ENCODE results near the gene PTGIS.

The PTGIS gene

DNA sequence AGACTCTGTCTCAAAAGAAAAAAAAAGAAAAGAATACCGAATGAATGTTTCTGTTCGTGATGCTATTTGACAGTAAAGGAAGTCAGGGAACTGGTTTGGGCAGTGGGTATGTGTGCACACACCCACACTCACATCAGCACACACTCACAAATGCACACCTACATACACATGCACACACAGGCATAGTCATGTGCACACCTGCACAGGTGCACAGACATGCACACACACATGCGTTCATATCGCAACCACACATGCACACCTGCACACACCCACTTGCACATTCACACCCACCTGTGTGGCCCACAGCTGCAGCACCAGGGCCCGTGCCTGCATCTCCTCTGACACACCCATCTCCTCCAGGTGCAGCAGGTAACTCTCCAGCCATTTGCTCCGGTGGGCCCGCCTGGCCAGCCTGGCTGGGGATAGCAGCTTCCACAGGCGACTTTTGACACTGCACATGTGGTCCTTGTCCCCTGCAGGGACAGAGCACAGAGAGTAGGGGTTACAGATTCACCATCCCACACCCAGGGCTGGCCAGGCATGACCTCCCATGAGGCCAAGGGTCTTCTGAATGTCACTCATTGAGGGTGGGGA is 44.1 kb downstream of the PTGIS start:
- DNase-seq: no peak

DNA sequence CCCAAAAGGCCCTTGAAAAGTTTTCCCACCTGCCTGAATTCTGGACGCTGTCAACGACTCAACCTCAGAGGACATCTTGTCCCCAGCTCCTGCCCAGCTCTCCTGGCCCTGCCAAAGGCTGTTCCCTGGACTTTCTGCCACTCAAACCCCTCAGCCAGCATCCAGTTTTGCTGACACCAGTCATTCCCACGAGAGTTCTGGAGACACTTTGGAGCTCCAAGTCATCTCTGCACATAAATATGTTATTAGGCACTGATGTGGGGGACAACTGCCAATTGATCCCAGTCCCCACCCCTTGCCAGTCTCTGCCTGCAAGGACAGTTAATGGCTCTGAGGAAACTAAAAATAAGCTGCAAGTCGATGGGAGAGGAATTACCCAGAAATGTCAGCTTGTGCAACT is 46.6 kb downstream of the PTGIS start:
- DNase-seq: no peak

DNA sequence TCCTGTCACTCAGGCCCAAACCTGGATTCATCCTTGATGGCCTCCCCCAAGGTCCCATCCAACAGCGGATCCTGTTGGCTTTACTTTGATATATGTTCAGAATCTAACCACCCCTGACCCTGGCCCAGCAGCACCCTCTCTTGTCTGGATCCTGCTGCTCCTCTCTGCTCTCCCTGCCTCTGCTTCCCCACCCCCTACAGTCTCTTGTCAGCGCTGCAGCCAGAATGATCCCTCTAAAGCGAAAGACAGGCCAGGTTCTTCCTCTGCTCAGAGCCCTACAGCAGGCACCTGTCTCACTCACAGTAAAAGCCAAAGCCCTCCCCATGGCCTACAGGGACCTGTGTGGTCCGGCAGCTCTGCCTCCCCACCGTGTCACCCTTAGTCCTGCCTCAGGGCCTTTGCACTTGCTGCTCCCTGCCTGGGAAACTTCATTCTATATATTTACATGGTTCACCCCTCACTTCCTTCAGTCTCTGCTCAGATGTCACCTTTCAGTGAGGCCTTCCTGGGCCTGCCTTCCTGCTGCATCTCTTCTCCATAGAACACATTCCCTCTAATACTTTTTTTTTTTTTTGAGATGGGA is 48.1 kb downstream of the PTGIS start:
- DNase-seq: no peak

DNA sequence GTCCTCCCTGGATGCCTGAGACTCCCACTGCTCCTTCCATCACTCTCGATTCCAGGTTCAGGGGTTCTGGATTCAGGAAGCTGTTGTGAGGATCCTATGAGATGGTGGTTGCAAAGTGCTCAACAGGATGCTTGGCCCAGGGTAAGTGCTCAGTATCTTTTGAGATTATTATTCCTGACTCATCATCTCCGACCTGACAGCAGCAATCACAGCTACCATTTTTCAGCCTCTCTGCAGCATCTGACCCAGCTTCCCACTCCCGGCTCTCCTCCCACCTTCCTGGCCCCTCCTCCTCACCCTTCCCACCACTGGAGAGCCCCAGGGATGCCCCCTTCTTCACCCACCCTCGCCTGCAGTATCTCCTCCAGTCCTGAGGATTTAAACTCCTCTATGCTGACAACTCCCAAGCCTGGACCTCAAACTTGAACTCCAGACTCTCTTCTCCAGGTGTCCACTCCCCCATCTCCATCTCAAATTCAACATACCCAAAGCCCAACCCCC is 48.7 kb downstream of the PTGIS start:
- no peak for DNase-seq

DNA sequence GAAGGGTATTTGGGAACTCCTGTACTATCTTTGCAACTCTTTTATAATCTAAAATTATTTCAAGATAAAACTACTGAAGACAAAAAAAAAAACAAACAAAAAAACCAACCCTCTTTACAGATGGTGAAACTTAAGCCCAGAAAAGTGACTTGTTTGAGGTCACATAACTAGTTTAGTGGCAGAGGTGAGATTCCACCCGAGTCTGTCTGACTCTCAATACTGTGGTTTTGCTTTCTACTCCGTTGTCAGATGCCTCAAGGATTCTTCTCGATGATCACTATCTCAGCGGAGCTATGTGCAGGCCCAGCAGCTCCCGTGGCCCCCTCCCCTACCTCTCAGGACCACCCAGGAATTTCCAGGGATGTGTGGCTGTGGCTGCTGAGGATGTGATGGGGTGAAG is 49.4 kb downstream of the PTGIS start:
- DNase-seq: no peak

DNA sequence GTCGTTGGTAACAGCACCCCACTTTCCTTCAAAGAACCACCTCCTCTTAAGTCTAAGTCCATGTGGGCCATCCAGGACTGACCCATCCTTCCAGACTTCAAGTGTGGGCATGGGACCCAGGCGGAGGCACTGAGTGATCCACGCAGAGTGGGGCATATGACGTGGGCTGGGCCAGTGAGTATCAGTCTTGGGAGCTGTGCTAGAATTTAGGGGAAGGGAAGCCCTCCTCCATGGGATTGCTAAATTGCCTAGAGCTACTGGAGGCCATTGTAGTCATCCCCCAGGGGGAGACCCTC is 50.2 kb downstream of the PTGIS start:
- DNase-seq: no peak

DNA sequence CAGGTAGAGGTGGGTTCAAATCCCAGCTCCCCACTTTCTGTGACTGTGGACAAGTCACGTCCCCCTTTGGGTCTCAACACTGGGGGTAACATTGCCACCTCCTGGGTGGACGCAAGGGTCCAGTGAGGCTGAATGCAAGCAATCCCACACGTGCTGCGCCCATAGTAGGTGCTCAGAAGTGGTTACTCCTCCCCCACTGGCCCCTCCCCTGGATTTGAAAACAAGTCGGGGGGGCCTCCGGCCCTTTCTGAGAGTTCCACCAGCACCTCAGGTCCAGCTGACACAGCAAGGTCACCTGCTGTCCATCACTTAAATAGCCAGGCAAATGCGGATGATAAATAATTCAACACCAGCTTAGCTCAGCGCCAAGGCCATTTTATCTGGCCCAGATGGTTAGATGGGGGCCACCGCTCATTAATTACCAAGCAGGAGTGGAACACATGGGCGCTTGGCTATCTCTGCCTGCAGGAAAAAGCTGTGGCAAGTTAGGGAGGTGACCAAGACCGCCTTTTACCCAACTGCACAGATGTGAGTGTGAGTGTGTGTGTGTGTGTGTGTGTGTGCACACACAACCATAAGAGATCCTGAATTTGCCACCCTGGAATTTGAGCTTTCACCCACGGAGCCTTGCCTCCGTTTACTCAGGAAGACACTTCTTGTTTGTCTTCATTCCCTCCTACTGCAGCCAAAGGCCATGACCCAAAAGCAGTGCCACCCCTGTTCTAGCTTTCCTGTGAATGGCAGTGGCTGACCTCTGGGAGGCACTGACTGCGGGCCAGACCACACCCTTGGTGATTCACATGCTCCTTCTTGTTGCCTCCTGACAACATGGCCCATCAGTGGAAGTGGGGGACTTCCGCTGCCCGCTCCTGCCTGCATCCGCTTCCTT is 50.8 kb downstream of the PTGIS start:
- DNase-seq: no peak

DNA sequence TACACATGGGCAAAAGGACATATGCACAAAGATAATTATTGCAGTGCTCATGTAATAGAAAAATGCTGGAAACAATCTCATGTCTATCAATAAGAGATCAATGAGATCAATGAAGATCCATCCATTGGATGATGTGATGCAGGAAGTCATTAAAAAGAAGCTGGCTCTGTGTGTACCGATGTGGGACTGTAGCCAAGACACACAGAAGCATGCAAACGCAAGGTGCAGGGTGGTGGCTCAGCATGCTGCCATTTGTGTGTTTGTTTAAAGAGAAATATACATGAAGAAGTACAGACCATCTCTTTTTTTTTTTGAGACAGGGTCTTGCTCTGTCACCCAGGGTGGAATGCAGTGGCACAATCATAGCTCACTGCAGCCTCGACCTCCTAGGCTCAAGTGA is 52.4 kb downstream of the PTGIS start:
- DNase-seq: no peak

DNA sequence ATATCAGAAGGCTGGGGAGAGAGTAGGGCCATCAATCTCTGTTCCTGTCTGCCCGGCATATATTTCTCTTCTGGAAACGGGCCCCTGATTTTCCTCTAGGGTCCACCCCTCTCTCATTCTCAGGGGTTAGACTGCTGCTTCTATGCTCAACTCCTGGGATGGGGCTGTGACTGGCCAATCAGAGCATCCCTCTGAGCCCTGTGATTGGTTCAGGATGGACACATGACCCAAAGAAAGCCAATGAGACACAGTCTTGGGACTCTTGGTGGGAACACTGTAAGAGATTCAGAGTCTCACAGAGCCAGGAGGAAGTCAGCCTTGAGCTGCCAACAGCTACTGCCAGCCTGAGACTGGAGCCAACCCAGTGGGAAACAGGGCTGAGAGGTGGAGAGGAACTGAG is 54.4 kb downstream of the PTGIS start:
- no peak for DNase-seq

DNA sequence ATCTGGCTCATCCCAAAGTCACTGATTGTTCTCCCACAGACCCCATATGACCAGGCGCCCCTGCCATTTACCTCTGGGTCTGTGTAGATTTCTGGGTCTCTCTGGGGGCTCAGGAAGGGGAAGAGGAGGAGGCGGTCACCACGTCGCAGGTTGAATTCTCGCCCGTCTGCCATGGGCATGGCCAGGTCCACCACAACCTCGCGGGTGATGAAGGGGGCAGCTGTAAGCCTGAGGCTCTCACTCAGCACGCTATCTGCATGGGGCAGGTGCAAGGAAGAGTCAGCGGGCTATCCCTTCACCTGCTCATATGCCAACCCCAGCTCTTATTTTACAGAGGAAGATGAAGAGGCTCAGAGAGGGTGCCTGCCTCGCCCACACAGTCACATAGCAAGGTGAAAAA is 54.9 kb downstream of the PTGIS start:
- DNase-seq: no peak

DNA sequence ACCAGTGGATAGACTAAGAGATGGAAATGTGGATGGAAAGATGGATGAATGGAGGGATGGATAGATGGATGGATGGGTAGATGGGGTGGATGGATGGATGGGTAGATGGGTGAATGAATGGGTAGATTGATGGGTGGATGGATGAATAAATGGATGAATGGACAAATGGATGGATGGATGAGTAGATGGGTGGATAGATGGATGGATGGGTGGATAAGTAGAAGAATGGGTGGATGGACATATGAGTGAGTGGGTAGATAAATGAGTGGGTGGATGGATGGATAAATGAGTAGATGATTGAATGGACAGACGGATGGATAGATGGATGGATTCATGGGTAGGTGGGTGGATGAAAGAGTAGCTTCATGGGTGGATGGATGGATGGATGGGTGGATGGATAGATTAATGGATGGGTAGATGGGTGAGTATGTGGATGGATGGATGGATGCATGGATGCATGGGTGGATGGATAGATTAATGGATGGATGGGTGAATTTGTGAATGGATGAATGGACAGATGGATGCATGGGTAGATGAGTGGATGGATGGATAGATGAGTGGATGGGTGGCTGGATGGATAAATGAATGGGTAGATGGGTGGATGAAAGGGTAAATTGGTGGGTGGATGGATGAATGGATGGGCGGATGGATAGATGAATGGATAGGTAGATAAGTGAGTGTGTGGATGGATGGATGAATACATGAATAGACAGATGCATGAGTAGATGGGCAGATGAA is 56.0 kb downstream of the PTGIS start:
- no peak for DNase-seq

DNA sequence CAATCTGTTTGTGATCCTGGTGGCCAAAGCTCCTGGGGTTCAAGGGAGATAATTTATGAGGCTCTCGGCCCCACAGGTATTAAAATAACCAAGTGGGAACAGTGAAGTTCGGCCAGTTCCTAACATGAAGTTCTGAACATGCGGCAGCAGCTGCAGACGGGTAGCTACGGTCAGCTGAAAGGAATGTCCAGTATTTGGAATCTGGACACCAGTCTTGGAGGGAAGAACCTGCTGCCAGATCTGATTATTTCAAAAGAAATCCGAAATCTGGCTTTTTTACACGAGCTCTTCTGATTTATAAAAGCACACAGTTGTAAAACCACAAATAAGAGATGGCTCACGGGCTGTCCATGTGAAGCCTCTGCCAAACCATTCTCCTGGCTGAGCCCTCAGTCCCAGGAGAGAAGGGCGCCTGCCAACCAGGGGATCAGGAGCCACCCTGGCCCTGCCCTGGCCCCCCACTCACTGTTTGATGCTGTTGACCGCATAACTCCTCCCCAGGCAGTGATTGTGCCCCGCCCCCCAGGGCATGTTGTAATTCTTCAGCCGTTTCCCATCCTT is 57.3 kb downstream of the PTGIS start:
- DNase-seq: no peak

DNA sequence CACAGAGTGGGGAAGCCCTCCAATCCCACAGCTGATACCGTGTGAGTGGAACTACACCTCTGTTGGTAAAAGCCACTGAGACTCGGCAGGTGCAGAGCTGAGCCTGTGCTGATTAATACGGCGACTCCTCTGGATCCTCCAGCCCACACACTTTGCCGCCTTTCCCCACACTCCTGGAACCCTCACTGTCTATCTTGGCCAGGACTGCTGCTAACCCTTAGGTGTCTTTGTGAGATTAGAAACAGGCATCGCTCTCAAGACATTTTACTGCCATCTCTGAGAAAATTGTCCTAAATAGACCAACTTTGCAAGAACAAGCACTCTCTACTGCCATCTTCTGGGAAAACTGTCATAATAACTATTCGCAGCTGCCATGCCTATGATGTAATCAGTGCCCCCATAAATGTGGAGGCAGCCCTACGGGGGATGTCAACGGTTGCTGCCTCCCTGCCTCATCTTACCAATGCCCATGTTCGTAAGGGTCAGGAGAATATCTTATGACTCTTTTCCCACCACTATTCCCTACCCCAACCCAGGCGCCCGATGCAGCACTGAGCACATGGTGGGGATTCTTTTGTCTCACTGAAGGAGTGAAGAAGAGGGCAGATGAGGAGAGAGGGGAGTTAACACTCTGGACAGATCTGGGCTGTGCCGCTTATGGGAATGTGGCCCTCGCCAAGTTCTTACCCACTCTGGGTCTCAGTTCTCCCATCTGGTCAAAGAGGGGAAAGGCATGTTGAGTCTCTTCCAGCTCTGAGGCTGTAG is 59.3 kb downstream of the PTGIS start:
- DNase-seq: peak; percentile 16

DNA sequence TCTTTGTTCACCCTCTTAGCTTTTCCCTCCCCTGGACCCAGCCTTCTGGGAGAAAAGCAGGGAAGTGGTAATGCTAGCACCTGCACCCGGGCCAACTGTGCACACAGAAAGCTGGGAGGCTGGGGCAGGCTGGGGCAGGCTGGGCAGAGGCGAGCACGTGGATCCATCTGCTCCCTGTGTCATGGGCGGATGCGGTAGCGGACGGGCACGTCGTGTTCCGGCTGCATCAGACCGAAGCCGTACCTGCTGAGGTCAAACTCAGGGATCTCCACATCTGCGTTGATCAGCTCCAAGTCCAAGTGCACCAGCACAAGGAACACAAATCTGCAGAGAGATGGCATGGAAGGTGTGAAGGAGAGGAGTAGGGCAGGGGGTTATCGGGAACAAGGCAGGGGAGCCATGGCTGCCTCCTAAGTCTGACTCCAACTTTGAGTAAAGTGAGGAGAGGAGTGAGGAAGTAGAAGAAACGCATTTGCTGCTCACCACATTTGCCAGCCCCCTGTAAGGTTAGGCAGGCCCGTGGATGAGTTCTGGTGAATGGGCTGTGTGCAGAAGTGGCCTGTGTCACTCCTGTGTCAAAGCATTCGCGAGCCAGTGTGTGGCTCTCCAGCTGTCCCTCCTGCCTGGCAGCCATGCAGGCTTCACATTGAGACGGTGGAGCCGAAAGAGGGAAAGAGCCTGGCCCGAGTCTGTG is 60.0 kb downstream of the PTGIS start:
- no peak for DNase-seq

DNA sequence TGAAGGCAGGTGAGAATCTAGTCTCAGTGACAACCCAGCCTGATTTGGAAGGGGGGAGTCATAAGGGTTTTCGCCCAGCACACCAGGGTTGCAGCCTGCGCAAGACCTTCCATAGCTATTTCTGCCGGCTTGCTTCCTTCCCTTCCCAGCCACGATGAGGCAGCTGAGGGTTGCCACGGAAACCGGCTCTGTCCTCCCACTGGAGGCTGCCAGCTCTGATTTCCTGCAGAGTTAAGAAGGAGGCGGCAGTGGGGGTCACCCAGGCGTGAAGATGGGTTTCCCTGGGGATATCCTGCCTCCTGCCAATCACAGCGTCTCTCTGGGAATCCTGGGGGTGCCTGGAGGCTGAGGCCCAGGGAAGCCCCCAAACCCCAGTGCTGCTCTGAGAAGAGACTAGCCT is 62.4 kb downstream of the PTGIS start:
- no peak for DNase-seq

DNA sequence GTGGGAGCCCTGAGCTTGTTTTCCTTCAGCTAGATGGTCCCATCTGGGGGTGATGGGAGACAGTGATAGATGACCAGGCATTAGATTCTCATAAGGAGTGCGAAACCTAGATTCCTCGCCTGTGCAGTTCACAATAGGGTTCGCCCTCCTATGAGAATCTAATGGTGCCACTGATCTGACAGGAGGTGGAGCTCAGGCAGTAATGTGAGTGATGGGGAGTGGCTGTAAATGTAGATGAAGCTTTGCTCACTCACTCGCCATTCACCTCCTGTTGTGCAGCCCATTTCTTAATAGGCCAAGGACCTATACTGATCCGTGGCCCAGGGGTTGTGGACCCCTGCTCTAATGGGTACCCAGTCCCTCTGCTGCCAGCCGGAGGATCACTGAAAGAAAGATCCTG is 64.8 kb downstream of the PTGIS start:
- DNase-seq: no peak

DNA sequence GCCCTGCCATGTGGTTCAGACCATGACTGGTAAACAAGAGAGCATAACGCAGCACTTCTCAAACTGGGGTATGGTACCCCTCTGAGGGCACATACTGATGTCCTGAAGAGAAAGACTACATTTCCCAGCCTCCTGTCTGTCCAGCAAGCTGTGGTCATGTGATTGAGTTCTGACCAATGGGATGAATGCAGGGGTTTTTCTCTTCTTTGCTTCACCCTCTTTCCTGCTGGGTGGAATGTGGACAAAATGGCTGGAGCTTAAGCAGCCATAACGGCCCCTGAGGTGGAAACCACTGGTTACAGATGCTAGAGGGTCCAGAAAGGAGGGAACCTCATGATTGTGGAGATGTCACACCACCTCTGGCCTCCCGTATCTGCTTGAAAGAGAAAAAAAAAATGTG is 66.0 kb downstream of the PTGIS start:
- no peak for DNase-seq

DNA sequence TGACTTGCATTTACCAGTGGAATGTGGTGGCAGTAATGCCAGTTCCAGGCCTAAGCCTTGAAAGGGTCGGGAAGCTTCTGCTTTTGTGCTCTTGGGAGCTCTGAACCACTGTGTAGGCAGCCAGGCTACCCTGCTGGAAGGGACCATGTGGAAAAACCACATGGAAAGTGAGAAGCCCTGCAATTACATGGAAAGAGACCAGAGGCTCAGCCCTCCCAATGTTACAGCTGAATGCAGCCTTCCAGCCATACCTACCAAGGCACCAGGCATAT is 70.6 kb downstream of the PTGIS start:
- DNase-seq: no peak

DNA sequence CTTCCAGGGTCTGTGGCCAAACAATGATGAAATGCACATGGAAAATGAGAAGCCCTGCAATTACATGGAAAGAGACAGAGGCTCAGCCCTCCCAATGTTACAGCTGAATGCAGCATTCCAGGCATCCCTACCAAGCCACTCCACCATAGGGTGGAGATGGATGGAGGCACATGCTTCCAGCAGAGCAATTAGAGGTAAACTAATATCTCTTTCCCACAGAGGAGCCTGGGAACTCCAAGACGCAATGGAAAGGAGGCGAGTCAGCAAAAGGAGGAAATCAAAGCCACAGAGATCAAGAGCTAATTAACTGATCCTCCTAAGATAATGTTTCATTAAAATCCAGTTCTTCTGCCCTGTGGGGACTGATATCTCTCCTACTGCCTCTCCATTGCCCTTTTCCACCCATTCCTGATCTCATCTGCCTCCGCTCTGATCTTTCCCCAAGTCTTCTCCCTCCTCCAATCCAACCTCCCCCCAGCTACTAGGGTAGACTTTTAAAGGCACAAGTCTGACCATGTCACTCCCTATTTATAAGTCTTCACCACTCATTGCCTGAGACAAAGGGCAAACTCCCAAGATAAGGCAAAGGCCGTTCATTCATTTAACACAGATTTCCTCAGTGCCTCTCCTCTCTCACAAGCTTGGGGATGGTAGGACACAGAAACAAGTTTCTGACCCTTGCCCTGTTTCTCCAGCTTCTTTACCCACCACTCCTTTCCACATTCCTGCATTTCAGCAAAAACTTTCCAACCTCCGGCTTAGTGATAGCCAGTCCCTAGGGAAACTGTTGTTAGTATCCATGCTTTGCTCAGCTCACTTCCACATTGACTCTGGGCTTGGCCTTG is 71.2 kb downstream of the PTGIS start:
- no peak for DNase-seq

DNA sequence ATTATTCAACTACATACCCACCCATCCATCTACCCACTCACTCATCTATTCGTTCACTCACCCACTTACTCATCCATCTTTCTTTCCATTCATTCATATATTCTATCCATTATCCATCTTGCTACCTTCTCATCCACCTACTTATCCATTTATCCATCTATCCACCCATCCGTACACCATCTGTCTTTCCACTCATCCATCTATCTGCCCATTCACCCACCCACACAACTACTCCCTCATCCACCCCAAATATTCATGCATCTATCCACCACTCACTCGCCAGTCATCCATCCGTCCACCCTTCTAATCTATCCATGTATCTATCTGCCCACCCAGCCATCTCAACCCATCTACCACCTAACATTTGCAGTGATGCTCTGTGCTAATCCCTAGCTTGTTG is 71.9 kb downstream of the PTGIS start:
- DNase-seq: no peak

DNA sequence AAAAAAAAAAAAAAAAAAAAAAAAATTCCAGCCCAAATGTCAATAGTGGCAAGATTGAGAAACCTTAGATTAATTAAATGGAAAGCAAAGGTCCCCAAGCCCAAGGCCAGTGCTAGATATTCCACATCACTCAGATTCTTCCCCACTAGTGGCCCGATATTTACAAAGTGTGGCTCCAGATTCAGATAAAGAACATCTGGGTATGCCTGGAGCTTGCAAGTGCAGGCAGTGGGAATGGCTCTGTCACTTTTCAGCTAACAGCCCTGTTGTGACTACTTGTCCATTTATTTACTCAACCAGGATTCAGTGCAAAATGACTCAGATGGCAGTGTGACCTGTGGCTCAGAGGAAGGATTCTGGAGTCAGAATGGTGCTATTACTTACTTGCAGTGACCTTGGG is 77.2 kb downstream of the PTGIS start:
- DNase-seq: no peak
